Stimulated activated naive B cell treated with anti-CD40 and anti-IgM and Interleukin-4, amounts not matched to agents 10 μg/mL and 1 μg/mL and 100 μg/mL, for 72 hours (primary cell): Measurements from ENCODE around the gene GON7.
"Not testable (repeated sequence)": the region's sequence is repeated elsewhere in the genome, so short reads cannot be mapped to it uniquely, and the experiment has no call there.

ENCODE experiments used
- ATAC-seq, 2 donors: fragments of 150-1000 bp; cut with Tn5 transposase; replicated peaks; 2 replicates each; pipeline ENCODE4 v1.10.0; 2021; ENCODE audit warnings: moderate library complexity in 1 of 2
- DNase-seq: peaks from one replicate; pipeline ENCODE4 v3.0.0; 2021
- H3K27ac Mint-ChIP-seq: one replicate; pipeline ENCODE4 v1.8.0; 2022; ENCODE audit warnings: mild to moderate bottlenecking, mixed read lengths
- H3K27me3 Mint-ChIP-seq, 2 donors: one replicate each; pipeline ENCODE4 v1.8.0; 2022; ENCODE audit warnings: mixed read lengths in 2 of 2
- H3K36me3 Mint-ChIP-seq, 2 donors: one replicate each; pipeline ENCODE4 v1.8.0; 2022; ENCODE audit warnings: mixed read lengths in 2 of 2, mild to moderate bottlenecking in 1 of 2
- H3K4me1 Mint-ChIP-seq, 2 donors: one replicate each; pipeline ENCODE4 v1.8.0; 2022; ENCODE audit warnings: mixed read lengths in 2 of 2, mild to moderate bottlenecking in 1 of 2
- H3K4me3 Mint-ChIP-seq, 2 donors: one replicate each; pipeline ENCODE4 v1.8.0; 2022; ENCODE audit warnings: mild to moderate bottlenecking in 2 of 2, mixed read lengths in 2 of 2, moderate library complexity in 1 of 2
- H3K9me3 Mint-ChIP-seq, 2 donors: one replicate each; pipeline ENCODE4 v1.8.0; 2022; ENCODE audit warnings: mixed read lengths in 2 of 2, mild to moderate bottlenecking in 1 of 2

The GON7 gene, protein sequence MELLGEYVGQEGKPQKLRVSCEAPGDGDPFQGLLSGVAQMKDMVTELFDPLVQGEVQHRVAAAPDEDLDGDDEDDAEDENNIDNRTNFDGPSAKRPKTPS

GRCh38 chr14:93206793-93207467 lies at the start of gene GON7, which contains the start of gene UBR7:
TSS of gene GON7 (minus strand) at chr14:93207065. CDS start at chr14:93207037, 28 bp downstream.
TSS of gene UBR7 (plus strand) at chr14:93207256. CDS start at chr14:93207292, 36 bp downstream.
- Mint-ChIP-seq H3K4me3 (peak within 1 kb of the TSS; percentile 95 to 98), H3K4me1 (peaks cover 11 to 53% of the 10 kb centered on the region in 2 donors), H3K27me3 (no peaks in the 10 kb centered on the region), H3K9me3 (no peaks in the 10 kb centered on the region), H3K27ac (peak within 1 kb of the TSS; percentile 96), H3K36me3 (peaks cover 6 to 21% of the 10 kb centered on the region in 2 donors)
- ATAC-seq (peak; percentile 88 to 91), DNase-seq (peak; percentile 86)

- no peaks in the 10 kb centered on the region for H3K9me3 Mint-ChIP-seq
- ATAC-seq (no peak), DNase-seq (no peak)
- no peak overlapping the region for H3K27ac Mint-ChIP-seq
- peaks cover 3 to 8% of the 10 kb centered on the region in 2 donors for H3K4me1 Mint-ChIP-seq
- H3K27me3 Mint-ChIP-seq: no peaks in the 10 kb centered on the region
- peaks cover 25 to 41% of the 10 kb centered on the region in 2 donors for H3K36me3 Mint-ChIP-seq
- H3K4me3 Mint-ChIP-seq: no peak overlapping the region
Measured at GRCh38 chr14:93249128-93249831, 42.4 kb upstream of the GON7 start.

DNA sequence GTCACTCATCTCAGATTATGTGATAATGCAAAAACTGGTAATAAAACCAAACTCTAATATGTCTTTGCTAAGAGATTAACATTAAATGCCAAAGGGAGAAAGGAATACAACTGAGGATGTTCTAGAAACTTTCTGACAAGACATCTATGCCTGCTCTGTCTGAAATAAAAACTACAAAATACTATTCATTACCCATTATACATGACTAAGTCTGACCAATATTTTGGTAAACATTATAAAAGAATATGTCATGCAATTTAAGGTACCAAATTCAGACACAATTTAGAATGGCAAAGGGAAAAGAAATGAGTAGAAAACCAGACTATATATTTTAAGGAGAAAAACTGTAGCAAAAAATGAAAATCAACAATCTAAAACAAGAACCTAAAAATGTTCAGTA lies 39.7 kb upstream of the GON7 start:
- Mint-ChIP-seq H3K9me3 (no peaks in the 10 kb centered on the region), H3K4me3 (no peak overlapping the region), H3K4me1 (peaks cover 3 to 8% of the 10 kb centered on the region in 2 donors), H3K27me3 (no peaks in the 10 kb centered on the region), H3K27ac (no peak overlapping the region), H3K36me3 (peaks cover 33 to 56% of the 10 kb centered on the region in 2 donors)
- no peak for ATAC-seq
- no peak for DNase-seq

DNA sequence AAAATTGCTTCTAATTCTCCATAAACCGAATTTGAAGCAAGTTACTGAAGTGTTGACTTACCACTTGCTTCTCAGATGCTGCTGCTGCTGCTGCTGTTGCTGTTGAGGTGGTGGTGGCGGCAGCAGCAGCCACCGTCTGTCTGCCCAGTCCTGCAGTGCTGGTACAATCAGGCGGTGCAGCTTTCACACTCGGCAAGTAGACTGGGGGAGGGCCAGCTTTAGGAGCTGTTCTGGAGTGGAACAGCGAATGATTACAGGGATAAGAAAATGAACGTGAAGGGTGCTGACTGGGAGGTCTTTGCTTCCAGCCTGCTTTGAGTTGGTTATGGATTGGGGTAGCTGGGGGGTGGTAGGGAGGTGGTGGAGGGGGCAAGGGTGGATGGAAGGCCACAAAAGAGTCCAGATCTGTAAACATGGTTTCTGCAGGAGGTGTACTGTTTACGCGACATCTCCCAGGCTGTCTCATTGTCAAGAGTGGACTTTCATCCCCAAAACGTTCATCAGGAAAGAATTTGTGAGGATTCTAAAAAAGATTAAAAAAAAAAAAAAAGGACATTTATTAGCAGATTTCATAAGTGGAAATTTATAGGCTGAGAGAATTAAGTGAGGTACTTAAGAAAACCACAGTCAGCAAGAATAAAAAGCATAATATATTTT lies 39.0 kb upstream of the GON7 start:
- Mint-ChIP-seq H3K27me3 (no peaks in the 10 kb centered on the region), H3K4me1 (peaks cover 3 to 10% of the 10 kb centered on the region in 2 donors), H3K9me3 (no peaks in the 10 kb centered on the region), H3K4me3 (no peak overlapping the region), H3K36me3 (peaks cover 33 to 59% of the 10 kb centered on the region in 2 donors), H3K27ac (no peak overlapping the region)
- no peak for ATAC-seq
- no peak for DNase-seq

- Mint-ChIP-seq H3K27me3 (no peaks in the 10 kb centered on the region), H3K9me3 (no peaks in the 10 kb centered on the region), H3K4me1 (peaks cover 0 to 5% of the 10 kb centered on the region in 2 donors), H3K27ac (no peak overlapping the region), H3K4me3 (no peak overlapping the region), H3K36me3 (peaks cover 17 to 27% of the 10 kb centered on the region in 2 donors)
- ATAC-seq (peak; percentile 12 to 46), DNase-seq (no peak)
Measured at GRCh38 chr14:93240678-93241000, 33.8 kb upstream of the GON7 start.

DNA sequence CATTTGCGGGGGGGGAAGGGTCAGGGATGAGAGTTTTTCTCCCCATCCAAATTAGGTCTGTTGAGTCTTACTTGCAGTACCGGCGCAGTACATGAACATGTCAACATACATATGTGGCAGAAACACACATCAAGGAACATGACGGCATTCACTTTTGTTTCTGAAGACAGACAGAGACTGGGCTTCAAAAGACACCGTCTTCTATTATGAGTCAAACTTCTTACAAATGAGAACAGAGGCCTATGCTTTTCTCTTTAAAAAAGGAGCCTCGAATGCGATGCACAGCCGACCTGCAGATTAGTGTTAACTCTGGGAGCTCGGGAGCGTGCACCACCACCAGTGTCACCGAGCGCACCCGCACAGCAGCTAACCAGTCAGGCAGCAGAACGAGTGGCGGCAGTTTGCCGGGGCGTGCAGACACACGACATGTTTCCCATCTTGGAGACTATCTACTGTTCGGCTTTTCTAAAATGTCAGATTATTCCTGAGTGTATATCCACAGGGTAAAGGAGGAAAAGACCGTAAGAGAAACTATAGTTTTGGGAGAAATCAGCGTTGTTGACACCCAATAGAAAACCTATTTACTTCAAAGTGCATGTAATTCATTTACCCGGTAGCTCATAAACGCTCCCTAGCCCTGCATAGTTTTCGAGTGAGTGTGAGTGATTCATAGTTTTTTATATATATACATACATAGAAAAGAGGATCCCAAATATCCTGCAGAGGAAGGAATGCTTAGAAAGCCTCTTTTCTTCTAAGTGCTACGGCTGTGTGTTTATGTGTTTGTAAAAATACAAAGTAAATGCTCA lies 33.2 kb upstream of the GON7 start:
- H3K9me3 Mint-ChIP-seq: no peaks in the 10 kb centered on the region
- H3K27ac Mint-ChIP-seq: no peak overlapping the region

GRCh38 chr14:93234798-93235197 lies 27.9 kb upstream of the GON7 start:
- peaks cover 0 to 4% of the 10 kb centered on the region in 2 donors for H3K9me3 Mint-ChIP-seq
- H3K27me3 Mint-ChIP-seq: peaks cover 17% of the 10 kb centered on the region in 2 donors
- no peak overlapping the region for H3K4me3 Mint-ChIP-seq
- peak overlapping the region; percentile 75 for H3K27ac Mint-ChIP-seq
- DNase-seq (no peak), ATAC-seq (no peak)
- peaks cover 5 to 12% of the 10 kb centered on the region in 2 donors for H3K36me3 Mint-ChIP-seq
- H3K4me1 Mint-ChIP-seq: peaks cover 15 to 23% of the 10 kb centered on the region in 2 donors

More for the DNA sequence above, 33.2 kb upstream of the GON7 start:
- peaks cover 13 to 22% of the 10 kb centered on the region in 2 donors for H3K36me3 Mint-ChIP-seq
- peaks cover 2 to 9% of the 10 kb centered on the region in 2 donors for H3K4me1 Mint-ChIP-seq
- ATAC-seq: no peak
- H3K27me3 Mint-ChIP-seq: no peaks in the 10 kb centered on the region
- no peak for DNase-seq
- H3K4me3 Mint-ChIP-seq: no peak overlapping the region

- H3K9me3 Mint-ChIP-seq, ATAC-seq, H3K4me3 Mint-ChIP-seq, DNase-seq, H3K27ac Mint-ChIP-seq: not testable (repeated sequence)
- H3K4me1 Mint-ChIP-seq: peaks cover 15 to 23% of the 10 kb centered on the region in 2 donors
- H3K27me3 Mint-ChIP-seq: peaks cover 17 to 18% of the 10 kb centered on the region in 2 donors
- H3K36me3 Mint-ChIP-seq: peaks cover 16 to 27% of the 10 kb centered on the region in 2 donors
Measured at GRCh38 chr14:93233078-93233477, 26.2 kb upstream of the GON7 start.

DNA sequence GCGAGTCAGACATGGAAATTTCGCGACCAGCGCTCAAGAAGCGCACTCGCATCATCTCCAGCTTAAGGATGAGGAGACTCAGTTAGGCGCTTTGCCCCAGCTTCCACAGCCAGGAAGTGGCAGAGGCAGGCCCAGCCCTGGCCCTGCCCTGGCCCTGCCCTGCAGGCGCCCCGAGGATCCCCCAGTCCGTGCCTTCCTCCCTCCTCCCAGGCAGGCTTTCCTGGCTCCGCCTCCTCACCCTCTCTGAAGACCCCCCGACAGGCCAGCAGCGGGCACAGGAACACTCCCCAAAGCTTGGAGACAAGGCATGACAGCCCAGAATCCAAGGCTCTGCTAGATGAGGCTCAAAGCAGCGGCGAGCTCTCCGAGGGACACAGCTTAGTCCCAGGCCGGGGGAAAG lies 25.3 kb upstream of the GON7 start:
- peaks cover 0 to 4% of the 10 kb centered on the region in 2 donors for H3K9me3 Mint-ChIP-seq
- H3K27ac Mint-ChIP-seq: no peak overlapping the region
- H3K4me1 Mint-ChIP-seq: peaks cover 15 to 23% of the 10 kb centered on the region in 2 donors
- no peak for ATAC-seq
- DNase-seq: no peak
- peaks cover 17 to 18% of the 10 kb centered on the region in 2 donors for H3K27me3 Mint-ChIP-seq
- H3K36me3 Mint-ChIP-seq: peaks cover 20 to 35% of the 10 kb centered on the region in 2 donors
- H3K4me3 Mint-ChIP-seq: no peak overlapping the region

DNA sequence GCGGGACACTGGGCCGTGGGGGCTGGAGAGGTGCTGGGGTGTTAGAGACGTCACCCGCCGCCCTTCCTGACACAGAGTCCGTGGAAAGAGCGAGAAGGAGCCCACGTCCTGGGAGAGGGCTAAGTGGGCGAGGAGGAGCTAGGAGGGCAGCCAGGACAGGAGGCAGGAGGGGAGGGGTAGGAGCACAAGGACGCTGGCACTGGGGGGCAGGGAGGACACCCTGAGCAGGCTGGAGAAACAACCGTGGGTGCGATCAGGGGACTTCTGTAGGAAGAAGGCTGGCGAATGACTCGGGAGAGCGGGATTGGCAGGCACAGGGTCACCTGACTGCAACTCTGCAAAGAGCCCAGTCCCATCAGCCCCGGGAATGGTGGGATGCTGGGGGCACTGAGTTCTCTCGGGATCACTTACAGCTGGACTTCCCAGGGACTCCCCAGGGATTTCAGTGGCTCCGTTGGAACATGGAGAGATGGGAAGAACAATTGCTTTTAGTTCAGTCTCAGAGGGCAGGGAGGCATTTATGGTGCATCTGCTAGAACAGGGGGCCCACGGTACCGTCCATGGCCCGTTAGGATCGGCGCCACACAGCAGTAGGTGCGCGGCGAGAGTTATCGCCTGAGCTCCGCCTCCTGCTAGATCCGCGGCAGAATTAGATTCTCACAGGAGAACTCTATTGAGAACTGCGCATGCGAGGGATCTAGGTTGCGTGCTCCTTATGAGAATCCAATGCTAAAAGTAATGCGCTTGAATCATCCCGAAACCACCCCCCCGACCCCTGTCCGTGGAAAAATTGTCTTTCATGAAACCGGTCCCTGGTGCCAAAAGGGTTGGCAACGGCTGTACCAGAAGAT lies 24.5 kb upstream of the GON7 start:
- H3K27ac Mint-ChIP-seq: no peak overlapping the region

GRCh38 chr14:93230539-93230938 lies 23.7 kb upstream of the GON7 start:
- H3K27me3 Mint-ChIP-seq: peaks cover 17 to 18% of the 10 kb centered on the region in 2 donors
- ATAC-seq: no peak
- H3K36me3 Mint-ChIP-seq: peaks cover 29 to 47% of the 10 kb centered on the region in 2 donors
- peak overlapping the region; percentile 53 for H3K27ac Mint-ChIP-seq
- peaks cover 15 to 23% of the 10 kb centered on the region in 2 donors for H3K4me1 Mint-ChIP-seq
- peak overlapping the region; percentile 69 to 81 for H3K4me3 Mint-ChIP-seq
- H3K9me3 Mint-ChIP-seq: peaks cover 0 to 4% of the 10 kb centered on the region in 2 donors
- no peak for DNase-seq

More for the DNA sequence above, 24.5 kb upstream of the GON7 start:
- peak; percentile 41 to 59 for ATAC-seq
- no peak for DNase-seq
- Mint-ChIP-seq H3K36me3 (peaks cover 23 to 40% of the 10 kb centered on the region in 2 donors), H3K4me1 (peaks cover 15 to 23% of the 10 kb centered on the region in 2 donors), H3K9me3 (peaks cover 0 to 4% of the 10 kb centered on the region in 2 donors), H3K4me3 (peak overlapping the region; percentile 69 to 81), H3K27me3 (peaks cover 17 to 18% of the 10 kb centered on the region in 2 donors)

GRCh38 chr14:93228550-93228949 lies 21.7 kb upstream of the GON7 start:
- Mint-ChIP-seq H3K36me3 (peaks cover 41 to 57% of the 10 kb centered on the region in 2 donors), H3K9me3 (peaks cover 0 to 4% of the 10 kb centered on the region in 2 donors)

DNA sequence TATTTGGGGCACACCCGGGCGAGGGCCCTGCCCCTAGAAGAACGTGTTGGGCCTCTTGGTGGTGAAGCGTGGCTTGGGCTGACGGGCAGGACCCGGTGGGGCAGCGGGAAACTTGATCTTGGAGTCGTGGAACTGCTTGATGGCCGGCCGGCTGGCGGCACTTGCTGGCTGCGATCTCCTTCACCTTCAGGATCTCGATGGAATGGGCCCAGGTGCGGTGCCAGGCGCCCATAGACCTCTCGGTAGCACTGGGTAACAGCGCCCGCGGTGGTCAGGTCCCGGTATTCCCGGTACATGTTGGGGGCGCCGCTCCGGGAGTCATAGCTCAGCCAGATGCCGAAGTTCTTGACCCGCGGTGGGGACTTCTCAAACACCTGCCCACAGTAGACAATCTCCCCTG lies 16.7 kb upstream of the GON7 start:
- Mint-ChIP-seq H3K4me1 (peaks cover 0 to 3% of the 10 kb centered on the region in 2 donors), H3K4me3 (no peak overlapping the region), H3K36me3 (peaks cover 49 to 57% of the 10 kb centered on the region in 2 donors), H3K27me3 (no peaks in the 10 kb centered on the region), H3K27ac (no peak overlapping the region), H3K9me3 (no peaks in the 10 kb centered on the region)
- no peak for ATAC-seq
- DNase-seq: no peak

More at GRCh38 chr14:93228550-93228949, 21.7 kb upstream of the GON7 start:
- peaks cover 13 to 17% of the 10 kb centered on the region in 2 donors for H3K4me1 Mint-ChIP-seq
- DNase-seq (no peak), ATAC-seq (no peak)
- H3K27ac Mint-ChIP-seq: no peak overlapping the region
- peaks cover 17 to 18% of the 10 kb centered on the region in 2 donors for H3K27me3 Mint-ChIP-seq
- no peak overlapping the region for H3K4me3 Mint-ChIP-seq
